Peyer's patch (tissue), 4 donors: ENCODE data around the gene PTPRZ1. TPM values are rescaled to one million over a fixed set of nuclear protein-coding genes. Genes with fewer than 3 reads are reported as not detected.

Experiments used
- DNase-seq, 3 donors: peaks; one replicate each; pipeline ENCODE4 v3.0.0-alpha.2; 2017 to 2019
- H3K27ac ChIP-seq, 4 donors: fragments of 200-600 bp; sonication (generic); one replicate each; pipeline ENCODE4 v1.5.1; 2016 to 2019
- H3K27me3 ChIP-seq, 2 donors: fragments of 200-600 bp; sonication (generic); one replicate each; pipeline ENCODE4 v1.5.1; 2019
- H3K36me3 ChIP-seq, 3 donors: fragments of 200-600 bp; sonication (generic); one replicate each; pipeline ENCODE4 v1.5.1; 2016 to 2019
- H3K4me1 ChIP-seq, 4 donors: fragments of 200-600 bp; sonication (generic); one replicate each; pipeline ENCODE4 v1.5.1; 2016 to 2019
- H3K4me3 ChIP-seq, 4 donors: fragments of 200-600 bp; sonication (generic); 1 replicate in 3 of 4; 2 replicates in 1 of 4; pipeline ENCODE4 v1.5.1; 2016 to 2019; ENCODE audit warnings: mild to moderate bottlenecking in 1 of 4
- H3K9me3 ChIP-seq, 4 donors: fragments of 200-600 bp; sonication (generic); one replicate each; pipeline ENCODE4 v1.5.1; 2016 to 2019; ENCODE audit warnings: mild to moderate bottlenecking in 1 of 4
- POLR2A ChIP-seq, 2 donors: fragments of 450-650 bp; IDR thresholded peaks; one replicate each; pipeline ENCODE4 v1.5.1; 2017; ENCODE audit warnings: antibody characterized with exemption in 2 of 2, mild to moderate bottlenecking in 2 of 2, moderate library complexity in 2 of 2
- total RNA-seq, 4 donors: library from RNA; depleted of rRNA; stranded (reverse); fragments of >200 nt; gene quantifications; one replicate each; pipeline ENCODE4 v1.1.0, GENCODE V29; 2016
- TF ChIP-seq, protein P1 (sequence below), 6 experiments: fragments of 450-650 bp in 4 of 6; fragments of 200-600 bp in 2 of 6; sonication (generic) in 1 of 6; IDR thresholded peaks; one replicate each; pipeline ENCODE4 v1.5.1; 2017 to 2019; ENCODE audit warnings: antibody characterized with exemption in 6 of 6, mild to moderate bottlenecking in 3 of 6, moderate library complexity in 1 of 6

The PTPRZ1 gene
- total RNA-seq, 4 donors from 2014 or later = 0.54 to 1.7 TPM; not detected in 2

DNA sequence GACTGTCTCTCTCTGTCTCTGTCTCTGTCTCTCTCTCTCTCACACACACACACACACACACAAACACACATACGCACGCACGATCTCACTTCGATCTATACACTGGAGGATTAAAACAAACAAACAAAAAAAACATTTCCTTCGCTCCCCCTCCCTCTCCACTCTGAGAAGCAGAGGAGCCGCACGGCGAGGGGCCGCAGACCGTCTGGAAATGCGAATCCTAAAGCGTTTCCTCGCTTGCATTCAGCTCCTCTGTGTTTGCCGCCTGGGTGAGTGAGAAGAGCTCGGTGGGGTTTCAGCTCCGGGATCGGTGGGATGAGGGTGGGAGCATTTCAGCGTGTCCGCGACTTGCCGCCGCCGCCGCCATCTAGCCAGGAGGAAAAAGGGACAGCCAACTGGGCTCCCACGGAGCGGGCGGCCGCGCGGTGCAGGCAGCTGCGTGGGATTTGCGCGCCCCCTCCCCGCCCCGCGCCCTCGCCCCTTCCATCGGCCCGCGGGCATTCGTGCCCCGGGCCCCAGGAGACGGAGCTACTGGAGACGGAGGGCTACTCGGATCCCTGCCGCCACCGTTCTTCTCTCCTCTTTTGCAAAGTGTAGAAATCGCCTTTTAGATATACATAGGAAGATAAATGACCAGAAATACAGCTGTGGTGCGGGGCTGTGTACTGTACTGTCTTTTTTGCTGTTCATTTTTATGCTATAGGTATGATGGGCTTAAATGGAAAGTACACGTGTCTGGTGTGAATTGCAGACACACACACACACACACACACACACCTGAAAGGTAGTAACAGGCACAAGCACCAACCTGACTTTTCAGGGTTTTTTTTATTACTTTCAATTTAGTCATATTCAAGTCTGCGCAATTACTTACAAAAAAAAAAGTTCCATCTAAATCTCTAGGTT, 581 bp downstream of the PTPRZ1 start:
- Histone ChIP-seq H3K4me1 (peaks cover 0 to 6% (median 0%) of the 10 kb centered on the region in 4 donors), H3K4me3 (peak overlapping the region in 3 of 4 donors; percentile 1 to 53 (median 48)), H3K27ac (no peak overlapping the region), H3K9me3 (no peaks in the 10 kb centered on the region), H3K27me3 (peaks cover 0 to 3% of the 10 kb centered on the region in 2 donors), H3K36me3 (no peaks in the 10 kb centered on the region)
- TF ChIP-seq, protein P1, sequence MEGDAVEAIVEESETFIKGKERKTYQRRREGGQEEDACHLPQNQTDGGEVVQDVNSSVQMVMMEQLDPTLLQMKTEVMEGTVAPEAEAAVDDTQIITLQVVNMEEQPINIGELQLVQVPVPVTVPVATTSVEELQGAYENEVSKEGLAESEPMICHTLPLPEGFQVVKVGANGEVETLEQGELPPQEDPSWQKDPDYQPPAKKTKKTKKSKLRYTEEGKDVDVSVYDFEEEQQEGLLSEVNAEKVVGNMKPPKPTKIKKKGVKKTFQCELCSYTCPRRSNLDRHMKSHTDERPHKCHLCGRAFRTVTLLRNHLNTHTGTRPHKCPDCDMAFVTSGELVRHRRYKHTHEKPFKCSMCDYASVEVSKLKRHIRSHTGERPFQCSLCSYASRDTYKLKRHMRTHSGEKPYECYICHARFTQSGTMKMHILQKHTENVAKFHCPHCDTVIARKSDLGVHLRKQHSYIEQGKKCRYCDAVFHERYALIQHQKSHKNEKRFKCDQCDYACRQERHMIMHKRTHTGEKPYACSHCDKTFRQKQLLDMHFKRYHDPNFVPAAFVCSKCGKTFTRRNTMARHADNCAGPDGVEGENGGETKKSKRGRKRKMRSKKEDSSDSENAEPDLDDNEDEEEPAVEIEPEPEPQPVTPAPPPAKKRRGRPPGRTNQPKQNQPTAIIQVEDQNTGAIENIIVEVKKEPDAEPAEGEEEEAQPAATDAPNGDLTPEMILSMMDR (IDR thresholded peaks at IDR 0.05) = no peak
- TF ChIP-seq POLR2A (IDR thresholded peaks at IDR 0.05) = no peak
- DNase-seq = peak in 1 of 3 donors; percentile 35

DNA sequence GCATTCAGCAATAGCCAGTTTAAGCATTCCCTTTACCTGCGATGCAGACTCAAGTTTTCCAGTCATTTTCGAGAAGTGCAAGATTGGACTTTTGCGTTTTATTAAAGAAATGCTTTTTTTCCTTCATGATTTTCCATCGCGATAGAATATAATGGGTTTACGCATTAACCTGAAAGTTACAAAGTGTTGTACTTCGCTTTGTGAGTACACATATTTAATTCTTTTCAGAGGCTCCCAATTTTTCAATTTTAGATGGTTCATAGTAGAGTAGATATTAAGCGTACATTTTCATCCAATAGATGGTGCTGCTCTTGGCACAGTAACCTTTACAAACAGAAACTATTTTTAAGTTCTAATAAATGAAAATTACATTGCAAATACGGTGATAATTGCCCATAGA, 1.3 kb downstream of the PTPRZ1 start:
- H3K27me3 ChIP-seq = peaks cover 0 to 3% of the 10 kb centered on the region in 2 donors
- DNase-seq = no peak
- peaks cover 0 to 6% (median 0%) of the 10 kb centered on the region in 4 donors for H3K4me1 ChIP-seq
- TF ChIP-seq, protein P1 (IDR thresholded peaks at IDR 0.05) = no peak
- no peak for TF ChIP-seq POLR2A (IDR thresholded peaks at IDR 0.05)
- H3K36me3 ChIP-seq = no peaks in the 10 kb centered on the region
- no peaks in the 10 kb centered on the region for H3K9me3 ChIP-seq
- H3K4me3 ChIP-seq = peak overlapping the region in 1 of 4 donors; percentile 48
- no peak overlapping the region for H3K27ac ChIP-seq

DNA sequence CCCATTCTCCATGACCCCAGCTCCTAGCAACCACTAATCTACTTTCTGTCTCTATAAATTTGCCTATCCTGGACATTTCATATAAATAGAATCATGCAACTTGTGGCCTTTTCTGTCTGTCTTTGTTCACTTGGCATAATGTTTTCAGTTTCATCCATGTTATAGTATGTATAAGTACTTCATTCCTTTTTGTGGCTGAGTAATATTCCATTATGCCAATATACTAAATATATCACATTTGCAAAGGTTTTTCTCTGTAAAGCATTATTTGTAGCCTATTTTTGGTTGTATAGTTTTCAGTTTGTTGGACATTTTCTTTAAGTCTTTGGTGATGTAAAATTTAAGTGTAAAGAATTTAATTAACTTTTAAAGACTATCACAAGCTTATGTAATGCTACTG, 2.2 kb downstream of the PTPRZ1 start:
- DNase-seq = no peak
- H3K4me3 ChIP-seq = no peak overlapping the region
- no peak for TF ChIP-seq POLR2A (IDR thresholded peaks at IDR 0.05)
- TF ChIP-seq, protein P1 (IDR thresholded peaks at IDR 0.05) = no peak
- no peaks in the 10 kb centered on the region for H3K36me3 ChIP-seq
- no peaks in the 10 kb centered on the region for H3K9me3 ChIP-seq
- H3K27me3 ChIP-seq = peaks cover 0 to 3% of the 10 kb centered on the region in 2 donors
- H3K4me1 ChIP-seq = peaks cover 0 to 6% (median 0%) of the 10 kb centered on the region in 4 donors
- H3K27ac ChIP-seq = no peak overlapping the region

DNA sequence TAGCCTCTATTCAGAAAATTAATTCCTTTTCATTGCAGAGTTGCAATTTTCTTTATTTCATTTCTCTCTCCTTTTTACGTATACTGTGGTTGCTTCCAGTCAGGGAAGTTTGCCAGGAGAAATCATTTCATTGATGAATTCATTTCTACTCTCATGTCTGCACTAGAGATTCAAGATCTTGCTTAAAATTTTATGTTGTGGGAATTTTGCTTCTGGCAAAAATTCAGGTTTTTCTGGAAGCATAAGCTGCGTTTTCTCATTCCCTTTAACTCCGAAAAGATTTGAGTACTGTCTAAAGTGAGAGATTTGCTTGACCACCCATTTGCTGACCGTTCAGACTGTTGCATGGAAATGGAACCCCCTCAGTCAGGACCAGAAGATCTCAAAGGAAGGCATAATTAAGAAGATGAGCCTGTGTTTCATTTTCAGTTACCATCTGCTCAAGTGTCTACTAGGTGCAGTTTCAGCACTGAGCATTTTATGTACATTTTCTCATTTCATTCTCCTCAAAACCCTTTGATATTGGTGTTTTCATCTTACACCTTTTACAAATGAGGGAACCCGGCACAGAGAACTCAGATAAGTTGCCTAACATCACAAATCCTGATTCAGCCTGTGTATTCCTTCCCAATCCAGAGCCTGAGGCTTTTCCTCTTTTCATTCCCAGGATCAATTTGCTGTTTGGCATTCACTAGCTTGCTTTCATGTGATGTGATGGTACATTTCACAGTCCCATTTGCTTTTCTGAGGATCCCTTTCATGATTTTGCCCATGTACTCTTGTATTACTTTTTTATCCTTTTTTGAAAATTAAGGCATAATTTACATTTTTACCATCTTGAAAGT, 3.9 kb downstream of the PTPRZ1 start:
- H3K36me3 ChIP-seq = no peaks in the 10 kb centered on the region
- no peak for DNase-seq
- H3K9me3 ChIP-seq = no peaks in the 10 kb centered on the region
- H3K27ac ChIP-seq = no peak overlapping the region
- TF ChIP-seq, protein P1 (IDR thresholded peaks at IDR 0.05) = no peak
- TF ChIP-seq POLR2A (IDR thresholded peaks at IDR 0.05) = no peak
- peaks cover 0 to 3% of the 10 kb centered on the region in 2 donors for H3K27me3 ChIP-seq
- no peak overlapping the region for H3K4me3 ChIP-seq
- peaks cover 0 to 6% (median 0%) of the 10 kb centered on the region in 4 donors for H3K4me1 ChIP-seq

DNA sequence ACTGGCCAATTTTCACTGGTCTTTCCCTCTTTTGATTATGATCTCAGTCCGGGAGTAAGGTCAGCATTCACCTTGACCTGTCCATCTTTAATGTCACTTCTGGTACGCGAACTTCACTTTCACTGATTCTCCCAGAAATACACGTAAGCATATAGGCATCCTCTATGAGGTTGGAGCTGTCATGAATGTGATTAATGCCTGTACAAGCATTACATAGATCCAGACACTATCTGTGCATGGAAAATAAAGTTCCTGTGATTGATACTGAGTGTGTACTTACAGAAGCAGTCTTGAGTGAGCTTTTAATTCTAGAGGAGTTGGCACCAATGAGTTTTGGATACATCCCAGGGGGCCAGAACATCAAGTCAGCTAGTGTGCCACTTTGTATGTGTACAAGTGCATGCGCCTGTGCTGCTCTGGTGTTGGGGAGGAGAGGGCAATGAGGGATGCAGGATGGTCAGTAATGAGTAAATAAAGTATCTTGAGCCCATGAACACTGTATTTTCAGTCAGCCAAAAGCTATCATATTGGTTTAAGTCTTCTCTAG, 6.0 kb downstream of the PTPRZ1 start:
- no peaks in the 10 kb centered on the region for H3K9me3 ChIP-seq
- no peak overlapping the region for H3K4me3 ChIP-seq
- no peaks in the 10 kb centered on the region for H3K36me3 ChIP-seq
- H3K27ac ChIP-seq = no peak overlapping the region
- DNase-seq = no peak
- no peak for TF ChIP-seq POLR2A (IDR thresholded peaks at IDR 0.05)
- TF ChIP-seq, protein P1 (IDR thresholded peaks at IDR 0.05) = no peak
- H3K4me1 ChIP-seq = no peaks in the 10 kb centered on the region
- H3K27me3 ChIP-seq = peaks cover 0 to 3% of the 10 kb centered on the region in 2 donors
